GM12878 (cell line): ENCODE results near the gene ATXN2.

Experiments used
- CTCF ChIP-seq, 3 experiments: IDR thresholded peaks in 2 of 3; conservative IDR thresholded peaks in 1 of 3; 2 replicates each; pipeline ENCODE4 v1.5.1; 2011; ENCODE audit warnings: low read depth in 3 of 3, low read length in 3 of 3, mild to moderate bottlenecking in 3 of 3, control low read depth in 2 of 3, moderate library complexity in 2 of 3, inconsistent platforms in 1 of 3, mixed read lengths in 1 of 3; ENCODE audit not compliant: control insufficient read depth in 2 of 3, insufficient read depth in 1 of 3; ENCODE audit errors: extremely low read depth in 1 of 3
- EP300 ChIP-seq, 2 experiments: fragments of 150-350 bp in 1 of 2; IDR thresholded peaks; 2 replicates each; pipeline ENCODE4 v1.6.1; 2011 to 2012; ENCODE audit warnings: low read depth in 2 of 2, low read length in 2 of 2, borderline replicate concordance in 1 of 2, improper control_type of control experiment in 1 of 2, inconsistent platforms in 1 of 2; ENCODE audit not compliant: control insufficient read depth in 1 of 2
- HDAC6 ChIP-seq: fragments of 200-600 bp; sonication (generic); IDR thresholded peaks from one replicate; pipeline ENCODE4 v1.8.0; 2017; ENCODE audit warnings: antibody characterized with exemption; ENCODE audit not compliant: unreplicated experiment
- MAX ChIP-seq: IDR thresholded peaks from 2 replicates; pipeline ENCODE4 v1.6.1; 2012; ENCODE audit warnings: low read depth, low read length, improper control_type of control experiment
- NFXL1 ChIP-seq: fragments of 450-650 bp; IDR thresholded peaks from 2 replicates; pipeline ENCODE4 v1.6.1; 2017; ENCODE audit warnings: antibody characterized with exemption, mild to moderate bottlenecking, borderline replicate concordance
- POLR2A ChIP-seq: IDR thresholded peaks from 2 replicates; pipeline ENCODE4 v1.6.1; 2011; ENCODE audit warnings: low read depth, mild to moderate bottlenecking, low read length
- RCOR1 ChIP-seq: conservative IDR thresholded peaks from 2 replicates; pipeline ENCODE4 v1.6.1; 2012; ENCODE audit warnings: low read depth, low read length, improper control_type of control experiment
- REST ChIP-seq: IDR thresholded peaks from 2 replicates; pipeline ENCODE4 v1.6.1; 2012; ENCODE audit warnings: mild to moderate bottlenecking, low read depth, low read length
- SP1 ChIP-seq: IDR thresholded peaks from one replicate; pipeline ENCODE4 v1.6.1; 2011; ENCODE audit warnings: low read depth, low read length
- SREBF2 ChIP-seq: IDR thresholded peaks from 2 replicates; pipeline ENCODE4 v1.6.1; 2012; ENCODE audit warnings: mild to moderate bottlenecking, low read length
- TCF12 ChIP-seq: IDR thresholded peaks from 2 replicates; pipeline ENCODE4 v1.6.1; 2011; ENCODE audit warnings: low read depth, mild to moderate bottlenecking, low read length
- USF1 ChIP-seq: IDR thresholded peaks from 2 replicates; pipeline ENCODE4 v1.6.1; 2011; ENCODE audit warnings: borderline replicate concordance, low read depth, mild to moderate bottlenecking, moderate library complexity, mixed read lengths, low read length; ENCODE audit not compliant: insufficient read depth; ENCODE audit errors: extremely low read length
- YY1 ChIP-seq: IDR thresholded peaks from 2 replicates; pipeline ENCODE4 v1.6.1; 2011; ENCODE audit warnings: low read depth, mild to moderate bottlenecking, low read length

GRCh38 chr12:111412830-111413441 is 186.2 kb downstream of the ATXN2 start:
- TF ChIP-seq RCOR1 (no peak), HDAC6 (no peak), SP1 (no peak), USF1 (no peak), CTCF (IDR thresholded peaks at IDR 0.05 in 2 of 3, conservative IDR thresholded peaks at IDR 0.05 in 1 of 3; ENCODE audit: control insufficient read depth in 2 of 3, extremely low read depth in 1 of 3, insufficient read depth in 1 of 3, low read depth in 3 of 3, low read length in 3 of 3) (no peak), YY1 (no peak), EP300 (IDR thresholded peaks at IDR 0.05; ENCODE audit: borderline replicate concordance in 1 of 2, control insufficient read depth in 1 of 2, low read depth in 2 of 2, low read length in 2 of 2) (no peak), REST (no peak), MAX (no peak), POLR2A (no peak), TCF12 (no peak), SREBF2 (no peak), NFXL1 (no peak)
